ENCODE data around the gene MAP7D3. TPM values are rescaled to one million over a fixed set of nuclear protein-coding genes. Genes with fewer than 3 reads are reported as not detected.

The MAP7D3 gene
- total and polyA plus RNA-seq, 10 of the 15 experiments (the other 5 are each of a cell fraction or from before 2014, with no cell fraction given), result 9.1 to 24.0 (median 11.0) TPM

DNA sequence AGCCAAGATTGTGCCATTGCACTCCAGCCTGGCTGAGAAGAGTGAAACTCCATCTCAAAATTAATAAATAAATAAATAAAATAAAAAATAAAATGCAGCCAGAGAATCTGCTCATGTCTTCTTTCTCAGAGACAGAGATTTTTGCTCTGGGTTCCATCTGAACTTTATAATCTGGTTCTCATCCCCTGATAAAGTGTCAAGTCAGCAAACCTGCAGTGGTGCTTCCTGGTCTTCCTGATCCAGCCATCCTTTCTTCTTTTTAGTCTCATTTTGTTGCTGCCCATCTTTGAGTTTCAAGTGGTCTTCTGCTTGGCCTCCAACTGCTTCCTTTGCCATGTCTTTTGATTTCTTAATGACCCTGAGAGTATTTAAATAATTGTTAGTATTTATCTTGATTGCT is 24.1 kb downstream of the MAP7D3 start:
- in situ Hi-C loops (cut with MboI), result no loop called here
- ATAC-seq, result no peak
- no TSS peak for BruUV-seq (replicated peaks)
- H3K79me2 ChIP-seq (ENCODE audit: control insufficient read depth, insufficient read depth, low read length), result no peaks in the 10 kb centered on the region
- H3K4me2 ChIP-seq (ENCODE audit: control insufficient read depth, insufficient read depth), result no peak overlapping the region
- H4K20me1 ChIP-seq (ENCODE audit: control insufficient read depth, insufficient read depth), result no peaks in the 10 kb centered on the region
- no peak for DNase-seq (ENCODE audit: low read depth, low spot score)
- intact Hi-C loops (cut with micrococcal nuclease; ENCODE audit: unreplicated experiment), result no loop called here
- H3K9me3 ChIP-seq (replicated peaks; ENCODE audit: control insufficient read depth, insufficient read depth, low read length), result no peaks in the 10 kb centered on the region
- TF ChIP-seq RAD51 (IDR thresholded peaks at IDR 0.05), result no peak
- no peak for TF ChIP-seq STAT1 (conservative IDR thresholded peaks at IDR 0.05)
- TF ChIP-seq DPF2 (IDR thresholded peaks at IDR 0.05), result no peak
- no peak for TF ChIP-seq CREB1 (IDR thresholded peaks at IDR 0.05; ENCODE audit: low read depth)
- TF ChIP-seq, protein P1, sequence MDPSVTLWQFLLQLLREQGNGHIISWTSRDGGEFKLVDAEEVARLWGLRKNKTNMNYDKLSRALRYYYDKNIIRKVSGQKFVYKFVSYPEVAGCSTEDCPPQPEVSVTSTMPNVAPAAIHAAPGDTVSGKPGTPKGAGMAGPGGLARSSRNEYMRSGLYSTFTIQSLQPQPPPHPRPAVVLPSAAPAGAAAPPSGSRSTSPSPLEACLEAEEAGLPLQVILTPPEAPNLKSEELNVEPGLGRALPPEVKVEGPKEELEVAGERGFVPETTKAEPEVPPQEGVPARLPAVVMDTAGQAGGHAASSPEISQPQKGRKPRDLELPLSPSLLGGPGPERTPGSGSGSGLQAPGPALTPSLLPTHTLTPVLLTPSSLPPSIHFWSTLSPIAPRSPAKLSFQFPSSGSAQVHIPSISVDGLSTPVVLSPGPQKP (IDR thresholded peaks at IDR 0.05; ENCODE audit: low read depth, low read length), result no peak
- no peak for TF ChIP-seq JUND (IDR thresholded peaks at IDR 0.05; ENCODE audit: low read depth, low read length)
- TF ChIP-seq CHD2 (IDR thresholded peaks at IDR 0.05; ENCODE audit: borderline replicate concordance, low read depth, low read length), result no peak
- no peak for TF ChIP-seq HDAC2 (IDR thresholded peaks at IDR 0.05)
- no peak for TF ChIP-seq PML (IDR thresholded peaks at IDR 0.05; ENCODE audit: low read length)
- TF ChIP-seq PAX5 (IDR thresholded peaks at IDR 0.05; ENCODE audit: borderline replicate concordance, low read depth, low read length), result no peak
- TF ChIP-seq TAF1 (IDR thresholded peaks at IDR 0.05; ENCODE audit: borderline replicate concordance, low read depth, low read length), result no peak
- H2AFZ ChIP-seq (ENCODE audit: control insufficient read depth, low read depth, low read length), result no peak overlapping the region
- H3K27me3 ChIP-seq (replicated peaks in 1 of 2; ENCODE audit: control insufficient read depth in 2 of 2, insufficient read depth in 2 of 2, low read length in 1 of 2), result no peaks in the 10 kb centered on the region
- no peaks in the 10 kb centered on the region for H3K4me1 ChIP-seq (ENCODE audit: control insufficient read depth, insufficient read depth, low read length)
- ChIA-PET RAD21 (ENCODE audit: unreplicated experiment) (no interaction called here), POLR2A (no interaction called here), SMC1A (ENCODE audit: uncharacterized antibody, unreplicated experiment) (no interaction called here), CTCF (interaction anchor here (0.6 kb wide), 1 partner anchor 248 kb away, joined by 3 read pairs; no protein-coding TSS in a partner anchor)
- no peak for FAIRE-seq
- no peak overlapping the region for H3K27ac ChIP-seq (ENCODE audit: control insufficient read depth, insufficient read depth)
- H3K9ac ChIP-seq (ENCODE audit: control insufficient read depth, insufficient read depth, low read length), result no peak overlapping the region
- H3K36me3 ChIP-seq (ENCODE audit: control insufficient read depth in 2 of 2, insufficient read depth in 2 of 2, low read length in 1 of 2), result peaks cover 0 to 2% of the 10 kb centered on the region in 2 experiments; a peak in 1 of 4 replicates
- no peak overlapping the region for H3K4me3 ChIP-seq

All from GM12878 (cell line).